Forelimb muscle (tissue), 1 donor: Measurements from ENCODE around the gene USP53. TPM values are rescaled to one million over a fixed set of nuclear protein-coding genes. Genes with fewer than 3 reads are reported as not detected.
"Not testable (repeated sequence)": the region's sequence is repeated elsewhere in the genome, so short reads cannot be mapped to it uniquely, and the experiment has no call there.

ENCODE experiments used
- DNase-seq: peaks from one replicate; pipeline ENCODE4 v3.0.0-alpha.2; 2013; ENCODE audit warnings: low read depth
- polyA plus RNA-seq: library from polyadenylated mRNA; unstranded; fragments of 120-200 nt; gene quantifications from one replicate; pipeline ENCODE4 v1.2.1, GENCODE V29; 2013; ENCODE audit not compliant: insufficient read length

Gene USP53
- polyA plus RNA-seq, 1 donor, result 10.4 TPM

DNA sequence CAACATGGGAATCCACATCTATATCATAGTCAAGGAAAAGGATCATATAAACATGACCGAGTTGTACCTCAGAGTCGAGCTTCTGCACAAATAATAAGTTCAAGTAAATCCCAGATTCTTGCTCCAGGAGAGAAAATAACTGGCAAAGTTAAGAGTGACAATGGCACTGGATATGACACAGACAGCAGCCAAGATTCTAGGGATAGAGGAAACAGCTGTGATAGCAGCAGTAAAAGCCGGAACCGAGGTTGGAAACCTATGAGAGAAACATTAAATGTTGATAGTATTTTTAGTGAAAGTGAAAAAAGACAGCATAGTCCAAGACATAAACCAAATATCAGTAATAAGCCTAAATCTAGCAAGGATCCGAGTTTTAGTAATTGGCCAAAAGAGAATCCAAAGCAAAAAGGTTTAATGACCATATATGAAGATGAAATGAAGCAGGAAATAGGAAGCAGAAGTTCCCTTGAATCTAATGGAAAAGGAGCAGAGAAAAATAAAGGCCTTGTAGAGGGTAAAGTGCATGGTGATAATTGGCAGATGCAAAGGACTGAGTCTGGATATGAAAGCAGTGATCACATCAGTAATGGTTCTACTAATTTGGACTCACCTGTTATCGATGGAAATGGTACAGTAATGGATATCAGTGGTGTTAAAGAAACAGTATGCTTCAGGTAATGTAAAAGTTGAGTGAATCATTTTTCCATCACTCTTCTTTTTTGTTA is 59.0 kb downstream of the USP53 start:
- DNase-seq, result no peak

- not testable (repeated sequence) for DNase-seq
Measured at GRCh38 chr4:119279541-119279940, 67.0 kb downstream of the USP53 start.

- not testable (repeated sequence) for DNase-seq
Measured at GRCh38 chr4:119279945-119280344, 67.4 kb downstream of the USP53 start.

DNA sequence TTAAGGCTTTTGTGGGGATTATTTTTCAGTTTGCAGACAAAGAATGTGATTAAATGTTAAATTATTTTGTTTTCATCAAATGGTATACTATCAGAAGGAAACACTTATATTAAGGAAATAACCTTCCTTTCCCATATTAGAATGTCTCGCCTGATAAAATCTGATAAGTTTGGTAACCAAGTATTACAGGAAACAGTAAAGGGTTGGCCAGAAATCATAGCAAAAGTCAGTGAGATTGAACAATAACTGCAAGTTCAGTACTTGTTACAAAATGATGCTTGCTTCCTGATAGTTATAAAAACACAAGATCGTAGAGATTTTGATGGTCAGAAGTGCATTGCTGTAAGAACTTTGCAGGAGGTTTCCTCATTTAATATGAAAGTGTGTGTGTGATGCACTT is 68.9 kb downstream of the USP53 start:
- DNase-seq, result no peak

DNA sequence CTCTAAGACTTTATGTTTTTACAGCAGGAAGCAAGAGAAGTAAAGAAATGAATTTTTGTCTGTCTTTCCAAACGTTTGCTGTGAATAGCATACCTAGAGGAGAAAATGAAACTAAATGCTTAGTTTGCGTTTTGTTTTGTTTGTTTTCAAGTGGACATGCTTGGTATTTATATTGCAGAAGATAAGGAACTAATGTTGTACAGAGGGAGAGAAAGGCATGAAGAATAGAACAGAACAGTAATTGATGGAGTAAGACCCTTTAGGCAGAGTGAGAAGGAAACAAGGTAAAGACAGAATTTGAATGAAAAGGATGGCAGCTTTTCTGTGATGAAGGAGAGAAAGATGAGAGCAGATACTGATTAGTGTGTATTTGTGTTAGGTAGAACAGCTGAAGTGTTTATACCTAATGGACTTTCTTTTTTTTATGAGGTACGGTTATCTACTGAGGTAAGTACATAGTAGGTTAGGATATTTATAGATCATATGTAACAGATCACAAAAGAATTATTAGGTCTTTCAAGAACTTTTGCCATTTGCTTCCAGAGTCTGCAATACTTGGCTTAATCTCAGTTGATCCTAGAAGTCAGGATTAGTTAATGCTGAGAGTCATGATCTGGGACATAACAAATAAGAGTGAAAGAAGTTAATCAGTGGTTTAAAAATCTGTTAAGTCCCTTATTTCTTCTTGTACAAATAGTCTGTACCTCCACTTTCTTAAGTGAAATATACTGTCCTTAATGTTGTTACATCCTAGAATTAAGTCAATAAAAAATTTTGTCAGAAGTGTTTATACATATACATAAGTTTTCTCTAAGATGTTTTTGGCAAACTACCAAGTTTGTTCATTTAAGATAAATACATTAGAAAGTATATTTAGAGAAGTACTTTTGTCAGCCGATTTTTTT is 72.6 kb downstream of the USP53 start:
- DNase-seq, result no peak

- peak; percentile 36 for DNase-seq
Measured at GRCh38 chr4:119286377-119287002, 74.0 kb downstream of the USP53 start.

- no peak for DNase-seq
Measured at GRCh38 chr4:119289313-119289712, 76.8 kb downstream of the USP53 start.

- DNase-seq, result no peak
Measured at GRCh38 chr4:119290598-119290997, 78.1 kb downstream of the USP53 start.

DNA sequence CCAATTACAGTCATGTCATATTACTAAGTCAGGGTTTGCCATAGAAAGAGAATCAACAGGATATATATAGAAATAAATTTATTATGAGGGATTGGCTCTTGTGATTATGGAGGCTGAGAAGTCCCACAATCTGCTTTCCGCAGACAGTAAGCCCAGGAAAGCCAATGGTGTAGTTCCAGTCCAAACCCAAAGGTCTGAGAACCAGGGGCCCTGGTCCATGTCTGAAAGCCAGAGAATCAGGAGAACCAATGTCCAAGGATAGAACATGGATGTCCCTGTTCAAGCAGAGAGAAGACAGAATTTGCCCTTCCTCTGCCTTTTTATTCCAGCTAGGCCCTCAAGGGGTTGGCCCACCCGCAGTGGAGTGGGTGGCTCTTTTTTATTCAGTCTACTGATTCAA is 83.8 kb downstream of the USP53 start:
- DNase-seq, result no peak

DNA sequence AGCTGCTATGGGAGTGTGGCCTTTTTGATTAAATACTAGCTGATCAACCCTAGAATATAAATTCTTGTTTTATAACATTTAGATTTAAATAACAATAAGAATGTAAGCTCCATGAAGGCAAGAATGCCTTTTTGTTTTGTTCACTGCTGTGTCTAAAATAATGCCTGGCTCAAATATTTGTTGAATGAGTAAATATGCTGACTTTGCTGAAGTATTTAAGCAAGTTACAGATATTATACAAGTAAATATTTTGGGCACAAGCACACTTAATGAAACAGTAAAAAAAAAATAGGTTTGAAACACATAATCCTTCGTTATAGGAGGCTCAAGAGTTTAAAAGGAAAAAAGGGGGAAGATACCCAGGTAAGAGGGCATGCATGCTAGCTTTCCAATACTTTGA is 85.3 kb downstream of the USP53 start:
- DNase-seq, result no peak

DNA sequence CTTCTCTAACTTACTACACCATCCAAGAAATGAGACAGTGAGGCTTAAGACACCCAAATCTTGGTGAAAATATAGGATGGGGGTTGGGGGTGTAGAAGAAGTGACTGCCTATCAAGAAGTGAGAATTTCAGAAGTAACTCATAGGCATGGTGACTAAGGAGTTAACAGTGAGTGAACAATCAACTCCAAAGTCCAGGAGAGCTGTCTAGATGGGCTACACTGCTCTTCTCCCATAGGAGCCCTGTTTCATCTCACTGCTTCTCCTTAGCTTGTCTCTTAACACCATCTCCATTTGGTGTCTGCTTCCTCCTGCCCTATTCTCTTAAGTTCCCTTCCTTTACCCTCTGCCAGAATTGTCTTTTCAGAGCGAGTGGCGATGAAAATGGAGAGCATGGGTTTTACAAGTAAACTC is 86.8 kb downstream of the USP53 start:
- no peak for DNase-seq

- no peak for DNase-seq
Measured at GRCh38 chr4:119299741-119300100, 87.2 kb downstream of the USP53 start.

DNA sequence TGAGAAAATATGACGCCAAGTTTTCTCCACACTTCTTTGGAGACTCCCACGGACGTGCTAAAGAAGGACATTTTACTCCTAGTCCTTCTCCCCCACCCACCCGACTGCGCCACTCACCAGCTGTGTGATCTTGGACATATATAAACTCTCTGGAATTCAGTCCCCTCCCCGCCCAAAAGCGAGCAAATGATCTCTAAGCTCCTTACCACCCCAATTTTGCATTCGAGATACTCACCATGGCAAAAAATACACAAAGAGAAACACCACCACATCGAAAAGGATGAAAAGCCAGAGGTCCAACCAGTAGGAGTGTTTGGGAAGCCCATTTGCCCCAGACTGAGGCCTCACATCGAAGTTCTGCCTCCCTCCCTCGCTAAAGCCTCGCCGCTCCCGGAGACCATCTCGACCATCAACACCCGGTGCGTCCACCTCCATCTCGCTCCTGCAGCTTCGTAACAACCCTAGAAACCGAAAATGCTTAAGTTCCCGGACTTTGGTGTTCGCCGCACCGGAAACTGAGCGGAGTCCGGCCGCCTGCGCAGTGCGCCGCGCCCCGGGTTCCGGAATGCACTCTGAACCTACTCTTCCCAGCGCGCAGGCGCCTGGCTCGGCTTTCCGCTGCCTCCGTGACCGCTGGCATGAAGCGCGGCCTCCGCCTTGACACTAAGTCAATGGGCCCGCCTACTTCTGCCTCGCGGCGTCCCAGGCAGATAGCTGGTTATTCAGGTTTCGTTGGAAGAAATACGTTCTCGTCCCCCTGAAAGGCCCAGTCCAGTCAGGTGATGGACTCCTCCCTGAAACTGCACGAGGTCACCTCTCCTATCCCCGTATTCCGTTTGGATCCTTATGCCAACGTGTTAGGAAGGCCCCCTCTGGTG is 87.8 kb downstream of the USP53 start:
- DNase-seq, result peak; percentile 72

GRCh38 chr4:119302073-119302832 is 89.7 kb downstream of the USP53 start:
- no peak for DNase-seq

- DNase-seq, result no peak
Measured at GRCh38 chr4:119303587-119304305, 91.2 kb downstream of the USP53 start.

- no peak for DNase-seq
Measured at GRCh38 chr4:119304431-119304830, 91.9 kb downstream of the USP53 start.

DNA sequence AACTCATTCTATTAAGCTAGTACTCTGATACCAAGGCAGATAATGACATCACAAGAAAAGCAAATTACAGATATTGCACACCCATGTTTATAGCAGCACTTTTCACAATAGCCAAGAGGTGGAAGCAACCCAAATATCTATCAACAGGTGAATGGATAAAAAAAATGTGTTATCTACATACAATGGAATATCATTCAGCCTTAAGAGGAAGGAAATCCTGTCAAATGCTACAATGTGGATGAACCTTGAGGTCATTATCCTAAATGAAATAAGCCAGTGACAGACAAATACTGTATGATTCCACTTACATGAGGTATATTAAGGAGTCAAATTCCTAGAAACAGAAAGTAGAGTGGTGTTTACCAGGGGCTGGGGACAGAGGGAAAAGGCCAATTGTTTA is 95.1 kb downstream of the USP53 start:
- DNase-seq, result no peak

GRCh38 chr4:119310826-119311225 is 98.3 kb downstream of the USP53 start:
- no peak for DNase-seq

DNA sequence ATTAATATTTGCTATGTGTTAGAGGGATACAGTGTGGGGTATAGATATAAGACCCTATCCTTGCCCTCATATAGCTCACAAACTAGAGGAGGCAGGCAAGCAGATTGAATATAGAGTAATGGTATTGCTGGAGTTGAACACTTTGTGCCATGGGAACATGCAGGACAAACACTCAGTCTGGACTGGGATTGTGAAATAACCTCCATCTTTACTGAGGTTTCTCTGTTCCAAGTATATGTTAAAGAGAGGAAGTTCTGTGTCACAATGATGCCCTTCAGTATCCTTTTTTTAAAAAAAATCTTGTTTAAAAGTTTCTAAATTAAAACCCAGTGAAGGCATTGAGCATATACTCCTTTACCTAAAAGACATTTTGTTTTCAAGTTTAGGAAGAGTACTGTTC is 100.7 kb downstream of the USP53 start:
- no peak for DNase-seq

DNA sequence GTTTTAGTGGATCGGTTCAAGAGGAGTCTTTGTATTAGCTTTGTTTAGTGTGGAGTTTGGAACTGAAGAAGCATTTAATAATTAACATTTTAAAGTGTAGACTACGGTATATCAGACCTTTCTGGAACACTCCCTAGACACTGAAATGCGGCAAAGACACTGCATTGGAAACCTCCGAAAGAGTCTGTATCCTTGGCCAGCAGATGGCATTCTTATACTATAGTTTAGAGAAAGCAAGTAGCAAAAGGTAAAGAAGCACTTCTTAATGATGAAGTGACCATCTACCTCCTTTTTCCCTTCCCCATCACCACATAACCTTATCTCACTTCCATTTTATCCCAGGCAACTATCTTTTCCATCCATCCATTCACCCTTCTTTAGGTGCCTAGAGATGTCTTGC is 101.8 kb downstream of the USP53 start:
- DNase-seq, result no peak
